ENCODE results near the gene GPR63. TPM values are rescaled to one million over a fixed set of nuclear protein-coding genes. Genes with fewer than 3 reads are reported as not detected.
"Not testable (repeated sequence)": the region's sequence is repeated elsewhere in the genome, so short reads cannot be mapped to it uniquely, and the experiment has no call there.

Gene GPR63
- 0.03 and 0.10 TPM in 2 replicates for total RNA-seq (2014; rRNA removed; shearing (Covaris generic); ENCODE audit: low replicate concordance)

GRCh38 chr6:96837081-96837971 lies at the start of gene GPR63:
Gene GPR63 (minus strand): TSS chr6:96837477. CDS start chr6:96799731, 37,746 bp downstream.
- Histone ChIP-seq H3K27me3 (no peaks in the 10 kb centered on the region; the same call in 1 of the 2 replicates), H3K36me3 (no peaks in the 10 kb centered on the region), H3K4me3 (peak within 1 kb of the TSS; percentile 67), H3K9me3 (no peaks in the 10 kb centered on the region)
- peak; percentile 69 for DNase-seq

GRCh38 chr6:96886519-96886918 lies 49.2 kb upstream of the GPR63 start:
- Histone ChIP-seq H3K36me3 (peaks cover 9% of the 10 kb centered on the region), H3K9me3 (no peaks in the 10 kb centered on the region), H3K4me3 (no peak overlapping the region), H3K27me3 (peaks cover 4% of the 10 kb centered on the region; the same call in 1 of the 2 replicates)
- DNase-seq = no peak

- not testable (repeated sequence) for H3K9me3 ChIP-seq, H3K4me3 ChIP-seq, DNase-seq, H3K27me3 ChIP-seq, H3K36me3 ChIP-seq
Measured at GRCh38 chr6:96885187-96885631, 47.9 kb upstream of the GPR63 start.

GRCh38 chr6:96878143-96878542 lies 40.9 kb upstream of the GPR63 start:
- no peaks in the 10 kb centered on the region for H3K9me3 ChIP-seq
- no peaks in the 10 kb centered on the region for H3K36me3 ChIP-seq
- H3K27me3 ChIP-seq = peaks cover 4% of the 10 kb centered on the region; the same call in 1 of the 2 replicates
- H3K4me3 ChIP-seq = no peak overlapping the region
- DNase-seq = no peak

GRCh38 chr6:96876886-96877545 lies 39.7 kb upstream of the GPR63 start:
- Histone ChIP-seq H3K27me3 (peaks cover 3% of the 10 kb centered on the region; the same call in 1 of the 2 replicates), H3K4me3 (no peak overlapping the region), H3K36me3 (no peaks in the 10 kb centered on the region), H3K9me3 (no peaks in the 10 kb centered on the region)
- no peak for DNase-seq

GRCh38 chr6:96872976-96873375 lies 35.7 kb upstream of the GPR63 start:
- DNase-seq = no peak
- no peaks in the 10 kb centered on the region for H3K36me3 ChIP-seq
- H3K4me3 ChIP-seq = no peak overlapping the region
- H3K9me3 ChIP-seq = no peaks in the 10 kb centered on the region
- H3K27me3 ChIP-seq = no peaks in the 10 kb centered on the region

GRCh38 chr6:96865055-96865405 lies 27.8 kb upstream of the GPR63 start:
- no peak for DNase-seq
- no peaks in the 10 kb centered on the region for H3K9me3 ChIP-seq
- H3K27me3 ChIP-seq = peaks cover 2% of the 10 kb centered on the region; the same call in 1 of the 2 replicates

GRCh38 chr6:96864216-96865054 lies 27.2 kb upstream of the GPR63 start:
- DNase-seq = no peak
- Histone ChIP-seq H3K9me3 (no peaks in the 10 kb centered on the region), H3K27me3 (peaks cover 2% of the 10 kb centered on the region; the same call in 1 of the 2 replicates), H3K4me3 (no peak overlapping the region), H3K36me3 (no peaks in the 10 kb centered on the region)

More at GRCh38 chr6:96865055-96865405, 27.8 kb upstream of the GPR63 start:
- Histone ChIP-seq H3K4me3 (no peak overlapping the region), H3K36me3 (no peaks in the 10 kb centered on the region)

GRCh38 chr6:96862560-96862959 lies 25.3 kb upstream of the GPR63 start:
- Histone ChIP-seq H3K9me3 (no peaks in the 10 kb centered on the region), H3K36me3 (no peaks in the 10 kb centered on the region), H3K4me3 (no peak overlapping the region), H3K27me3 (peaks cover 2% of the 10 kb centered on the region; the same call in 1 of the 2 replicates)
- no peak for DNase-seq

GRCh38 chr6:96861588-96861987 lies 24.3 kb upstream of the GPR63 start:
- no peak for DNase-seq
- no peaks in the 10 kb centered on the region; the same call in 1 of the 2 replicates for H3K27me3 ChIP-seq
- H3K9me3 ChIP-seq = no peaks in the 10 kb centered on the region
- H3K4me3 ChIP-seq = no peak overlapping the region
- H3K36me3 ChIP-seq = no peaks in the 10 kb centered on the region

- H3K36me3 ChIP-seq = no peaks in the 10 kb centered on the region
- no peak for DNase-seq
- H3K27me3 ChIP-seq = no peaks in the 10 kb centered on the region
- no peak overlapping the region for H3K4me3 ChIP-seq
- peaks cover 2% of the 10 kb centered on the region for H3K9me3 ChIP-seq
Measured at GRCh38 chr6:96856856-96857255, 19.6 kb upstream of the GPR63 start.

- no peaks in the 10 kb centered on the region for H3K27me3 ChIP-seq
- H3K36me3 ChIP-seq = no peaks in the 10 kb centered on the region
- no peak for DNase-seq
- H3K9me3 ChIP-seq = peaks cover 2% of the 10 kb centered on the region
- H3K4me3 ChIP-seq = no peak overlapping the region
Measured at GRCh38 chr6:96853083-96853482, 15.8 kb upstream of the GPR63 start.

GRCh38 chr6:96852605-96853004 lies 15.3 kb upstream of the GPR63 start:
- Histone ChIP-seq H3K4me3 (no peak overlapping the region), H3K36me3 (no peaks in the 10 kb centered on the region), H3K27me3 (no peaks in the 10 kb centered on the region), H3K9me3 (peaks cover 2% of the 10 kb centered on the region)
- DNase-seq = no peak

GRCh38 chr6:96851858-96852257 lies 14.6 kb upstream of the GPR63 start:
- H3K36me3 ChIP-seq = no peaks in the 10 kb centered on the region
- H3K4me3 ChIP-seq = no peak overlapping the region
- no peaks in the 10 kb centered on the region for H3K27me3 ChIP-seq
- H3K9me3 ChIP-seq = peaks cover 2% of the 10 kb centered on the region
- no peak for DNase-seq

- no peak for DNase-seq
- Histone ChIP-seq H3K36me3 (no peaks in the 10 kb centered on the region), H3K9me3 (peaks cover 2% of the 10 kb centered on the region), H3K27me3 (no peaks in the 10 kb centered on the region), H3K4me3 (no peak overlapping the region)
Measured at GRCh38 chr6:96849615-96850014, 12.3 kb upstream of the GPR63 start.

- Histone ChIP-seq H3K4me3 (no peak overlapping the region), H3K27me3 (no peaks in the 10 kb centered on the region), H3K9me3 (no peaks in the 10 kb centered on the region), H3K36me3 (no peaks in the 10 kb centered on the region)
- DNase-seq = no peak
Measured at GRCh38 chr6:96844530-96844929, 7.3 kb upstream of the GPR63 start.

- DNase-seq = no peak
- H3K36me3 ChIP-seq = no peaks in the 10 kb centered on the region
Measured at GRCh38 chr6:96841345-96841744, 4.1 kb upstream of the GPR63 start.

More at GRCh38 chr6:96841345-96841744, 4.1 kb upstream of the GPR63 start:
- Histone ChIP-seq H3K27me3 (no peaks in the 10 kb centered on the region), H3K4me3 (no peak overlapping the region), H3K9me3 (no peaks in the 10 kb centered on the region)
